Coronary artery (tissue), 2 donors: ENCODE measurements around the gene BPIFB3.

Source experiments
- DNase-seq: peaks from one replicate; pipeline ENCODE4 v3.0.0-alpha.2; 2017; ENCODE audit warnings: low spot score
- H3K27ac ChIP-seq, 2 donors: fragments of 200-600 bp; sonication (generic); one replicate each; pipeline ENCODE4 v1.5.1; 2016 to 2019
- H3K4me3 ChIP-seq: fragments of 200-600 bp; sonication (generic); 2 replicates; pipeline ENCODE4 v1.5.1; 2016; ENCODE audit warnings: mild to moderate bottlenecking, moderate library complexity
- TF ChIP-seq, protein P1 (sequence below): fragments of 200-600 bp; sonication (generic); IDR thresholded peaks from one replicate; pipeline ENCODE4 v1.5.1; 2019; ENCODE audit warnings: antibody characterized with exemption

The BPIFB3 gene

DNA sequence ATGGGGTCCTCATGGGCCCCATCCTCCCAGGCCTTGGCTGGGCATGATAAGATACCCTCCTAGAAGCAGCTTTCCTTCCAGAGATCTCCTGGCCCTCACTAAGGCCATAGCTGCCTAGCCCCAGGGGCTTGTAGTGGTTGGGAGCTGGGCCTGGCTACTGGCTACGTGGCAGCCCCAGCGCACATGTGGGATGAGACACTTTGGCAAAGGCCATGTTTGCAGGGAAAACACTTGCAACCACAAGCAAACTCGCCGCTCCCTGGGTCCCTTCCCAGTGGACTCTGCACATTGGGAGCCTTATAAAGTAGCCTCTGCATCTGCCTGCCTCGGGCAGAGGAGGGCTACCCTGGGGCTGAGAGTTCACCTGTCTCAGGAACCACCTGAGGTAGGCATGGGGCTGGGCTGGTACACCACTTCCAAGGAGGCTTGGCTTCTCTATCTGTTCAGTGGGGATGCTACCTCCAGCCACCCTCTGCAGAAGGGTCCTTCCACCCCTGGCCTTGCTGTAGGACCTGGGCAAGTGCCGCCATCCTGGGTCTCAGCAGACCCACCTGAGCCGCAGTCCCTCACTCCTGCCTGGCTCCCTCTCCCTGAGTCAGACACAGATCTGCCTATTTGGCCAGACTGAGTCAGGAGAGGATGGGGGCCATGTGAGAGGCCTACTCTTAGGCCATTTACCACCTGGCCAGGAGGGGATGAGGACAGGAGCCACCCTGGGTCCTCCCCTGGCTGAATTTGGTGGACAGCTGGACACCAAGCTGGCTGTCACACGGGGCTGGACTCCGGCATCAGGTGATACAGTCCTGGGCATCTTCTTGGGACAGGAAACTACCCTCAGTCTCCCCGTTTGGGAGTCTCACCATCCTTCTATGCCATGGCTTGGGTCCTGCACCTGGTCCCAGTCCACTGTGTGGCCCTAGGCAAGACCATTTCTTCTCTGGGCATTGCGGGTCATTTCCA, 46.0 kb upstream of the BPIFB3 start, which contains the start of gene BPIFB2:
Gene BPIFB2, plus strand, starts transcription at position 329 of the 960 bp plus-strand sequence. CDS start 871 bp downstream, outside the sequence.
- no peak within 1 kb of the TSS for H3K4me3 ChIP-seq
- no peak within 1 kb of the TSS for H3K27ac ChIP-seq
- TF ChIP-seq, protein P1, sequence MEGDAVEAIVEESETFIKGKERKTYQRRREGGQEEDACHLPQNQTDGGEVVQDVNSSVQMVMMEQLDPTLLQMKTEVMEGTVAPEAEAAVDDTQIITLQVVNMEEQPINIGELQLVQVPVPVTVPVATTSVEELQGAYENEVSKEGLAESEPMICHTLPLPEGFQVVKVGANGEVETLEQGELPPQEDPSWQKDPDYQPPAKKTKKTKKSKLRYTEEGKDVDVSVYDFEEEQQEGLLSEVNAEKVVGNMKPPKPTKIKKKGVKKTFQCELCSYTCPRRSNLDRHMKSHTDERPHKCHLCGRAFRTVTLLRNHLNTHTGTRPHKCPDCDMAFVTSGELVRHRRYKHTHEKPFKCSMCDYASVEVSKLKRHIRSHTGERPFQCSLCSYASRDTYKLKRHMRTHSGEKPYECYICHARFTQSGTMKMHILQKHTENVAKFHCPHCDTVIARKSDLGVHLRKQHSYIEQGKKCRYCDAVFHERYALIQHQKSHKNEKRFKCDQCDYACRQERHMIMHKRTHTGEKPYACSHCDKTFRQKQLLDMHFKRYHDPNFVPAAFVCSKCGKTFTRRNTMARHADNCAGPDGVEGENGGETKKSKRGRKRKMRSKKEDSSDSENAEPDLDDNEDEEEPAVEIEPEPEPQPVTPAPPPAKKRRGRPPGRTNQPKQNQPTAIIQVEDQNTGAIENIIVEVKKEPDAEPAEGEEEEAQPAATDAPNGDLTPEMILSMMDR, result no peak
- DNase-seq, result no peak

DNA sequence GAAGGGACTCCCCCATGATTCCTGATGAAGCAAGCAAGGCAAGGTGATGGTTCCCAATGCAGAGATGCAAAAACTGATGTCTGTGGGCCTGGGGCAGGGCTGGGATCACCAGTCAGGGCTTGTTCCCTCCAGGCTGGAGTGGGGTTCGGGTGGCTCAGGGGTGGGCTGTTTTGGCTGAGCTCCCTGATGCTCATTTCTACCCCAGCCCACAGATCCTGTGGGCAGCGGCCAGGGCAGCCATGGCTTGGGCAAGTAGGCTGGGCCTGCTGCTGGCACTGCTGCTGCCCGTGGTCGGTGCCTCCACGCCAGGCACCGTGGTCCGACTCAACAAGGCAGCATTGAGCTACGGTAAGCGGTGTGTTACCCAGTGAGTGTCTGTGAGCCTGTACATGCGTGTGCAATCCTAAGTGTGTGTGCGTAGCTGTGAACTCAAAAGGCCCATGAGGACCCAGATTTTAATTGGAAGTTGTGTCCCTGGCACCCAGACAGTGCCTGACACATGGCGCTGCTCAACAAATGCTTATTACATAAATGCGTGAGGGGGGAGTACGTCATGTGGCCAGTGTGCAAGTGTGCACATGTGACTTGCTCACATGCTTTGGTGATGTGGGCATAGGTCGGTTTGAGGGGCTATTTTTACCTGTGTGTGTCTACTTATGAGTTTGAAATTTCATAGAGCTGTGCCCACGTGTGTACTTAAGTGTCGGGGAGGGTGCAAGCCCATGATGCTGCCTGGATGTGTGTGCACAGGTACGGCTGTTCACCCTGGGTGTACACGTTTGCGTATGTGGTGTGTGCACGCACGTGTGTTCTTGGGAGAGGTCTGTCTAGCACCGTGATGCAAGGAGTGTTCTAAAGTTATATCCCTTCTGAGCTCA, 45.1 kb upstream of the BPIFB3 start:
- no peak overlapping the region for H3K27ac ChIP-seq
- no peak overlapping the region for H3K4me3 ChIP-seq
- DNase-seq, result no peak
- TF ChIP-seq, protein P1, result no peak

GRCh38 chr20:33009214-33010132, 44.2 kb upstream of the BPIFB3 start:
- TF ChIP-seq, protein P1, result no peak
- DNase-seq, result no peak

DNA sequence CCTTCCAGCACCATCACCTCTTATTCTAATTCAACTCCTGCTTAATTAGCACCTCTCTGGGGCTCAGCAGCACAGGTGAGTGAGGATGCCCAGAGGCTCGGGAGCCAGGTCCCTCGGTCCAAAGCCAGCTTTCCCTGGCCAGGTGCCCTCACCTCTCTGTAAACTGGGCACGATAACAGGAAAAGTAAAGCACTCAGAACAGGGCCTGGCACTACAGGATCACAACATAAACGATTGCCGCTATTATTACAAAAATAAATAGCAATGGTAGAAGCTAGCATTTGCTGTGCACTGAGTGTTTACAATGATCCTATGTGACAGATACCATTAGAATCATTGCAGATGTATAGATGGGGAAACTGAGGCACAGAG, 43.6 kb upstream of the BPIFB3 start:
- H3K27ac ChIP-seq, result no peak overlapping the region
- TF ChIP-seq, protein P1, result no peak
- H3K4me3 ChIP-seq, result no peak overlapping the region
- no peak for DNase-seq

More at GRCh38 chr20:33009214-33010132, 44.2 kb upstream of the BPIFB3 start:
- no peak overlapping the region for H3K4me3 ChIP-seq
- no peak overlapping the region for H3K27ac ChIP-seq

DNA sequence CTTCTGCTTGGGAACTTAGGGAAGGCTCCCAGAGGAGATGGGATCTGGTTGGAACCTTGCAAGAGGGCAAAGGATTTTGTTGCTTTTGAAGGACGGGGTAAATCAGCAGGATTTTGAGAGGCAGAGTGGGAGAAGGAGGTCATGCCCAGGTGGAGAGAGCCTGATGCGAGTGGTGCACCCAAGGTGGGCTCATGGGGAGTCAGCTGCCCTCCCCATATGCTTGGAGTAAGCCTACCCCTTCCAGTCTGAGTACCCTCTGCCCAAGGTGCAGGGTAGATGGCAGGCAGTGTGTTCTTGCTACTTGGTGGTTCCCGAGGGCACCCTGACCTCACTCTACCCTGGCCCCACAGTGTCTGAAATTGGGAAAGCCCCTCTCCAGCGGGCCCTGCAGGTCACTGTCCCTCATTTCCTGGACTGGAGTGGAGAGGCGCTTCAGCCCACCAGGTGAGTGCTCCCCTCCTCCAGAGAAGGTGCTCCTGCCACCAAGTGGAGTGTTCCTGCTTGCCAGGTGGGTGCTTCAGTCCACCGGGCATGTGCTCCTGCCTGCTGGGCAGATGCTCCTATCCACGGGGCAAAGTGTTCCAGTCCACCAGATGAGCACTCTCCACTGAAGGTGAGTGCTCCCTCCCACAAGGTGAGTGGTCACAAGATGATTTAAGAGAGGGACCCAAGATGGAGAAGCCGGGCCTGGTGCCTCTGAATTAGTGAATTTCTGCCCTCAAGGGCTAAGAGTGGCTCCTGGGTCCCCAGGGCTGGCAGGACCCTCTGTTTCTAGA, 42.8 kb upstream of the BPIFB3 start:
- DNase-seq, result no peak
- no peak overlapping the region for H3K27ac ChIP-seq
- H3K4me3 ChIP-seq, result no peak overlapping the region
- TF ChIP-seq, protein P1, result no peak
